Vagina (tissue), 2 donors: ENCODE results near the gene BTN2A1. TPM values are rescaled to one million over a fixed set of nuclear protein-coding genes. Genes with fewer than 3 reads are reported as not detected.
A peak's percentile ranks its signal among the peaks of the same experiment; 100 is the strongest.

Experiments used
- DNase-seq, 2 donors: peaks; one replicate each; pipeline ENCODE4 v3.0.0-alpha.2; 2017; ENCODE audit errors: extremely low spot score in 2 of 2
- H3K27ac ChIP-seq: fragments of 200-600 bp; sonication (generic); one replicate; pipeline ENCODE4 v1.5.1; 2019
- H3K27me3 ChIP-seq: fragments of 200-600 bp; sonication (generic); one replicate; pipeline ENCODE4 v1.5.1; 2019
- H3K36me3 ChIP-seq, 2 donors: fragments of 200-600 bp; sonication (generic); one replicate each; pipeline ENCODE4 v1.5.1; 2017 to 2019
- H3K4me1 ChIP-seq: fragments of 200-600 bp; sonication (generic); one replicate; pipeline ENCODE4 v1.5.1; 2019
- H3K4me3 ChIP-seq, 2 donors: fragments of 200-600 bp; sonication (generic); 1 replicate in 1 of 2; 2 replicates in 1 of 2; pipeline ENCODE4 v1.5.1; 2016 to 2019
- H3K9me3 ChIP-seq: fragments of 200-600 bp; sonication (generic); one replicate; pipeline ENCODE4 v1.5.1; 2019
- CTCF ChIP-seq, 3 experiments: fragments of 450-650 bp in 2 of 3; fragments of 200-600 bp in 1 of 3; sonication (generic) in 1 of 3; IDR thresholded peaks; one replicate each; pipeline ENCODE4 v1.5.1; 2017 to 2019; ENCODE audit warnings: antibody characterized with exemption in 3 of 3, mild to moderate bottlenecking in 2 of 3, moderate library complexity in 2 of 3
- POLR2A ChIP-seq, 2 donors: fragments of 450-650 bp; IDR thresholded peaks; one replicate each; pipeline ENCODE4 v1.6.1; 2017; ENCODE audit warnings: antibody characterized with exemption in 2 of 2, mild to moderate bottlenecking in 2 of 2, moderate library complexity in 2 of 2
- POLR2AphosphoS5 ChIP-seq, 2 donors: sonication (generic); formaldehyde crosslinking; IDR thresholded peaks; one replicate each; pipeline ENCODE4 v1.9.0; 2017; ENCODE audit warnings: antibody characterized with exemption in 2 of 2, mild to moderate bottlenecking in 2 of 2, low read depth in 1 of 2; ENCODE audit not compliant: insufficient read depth in 1 of 2
- intact Hi-C: fragments of 100-400 bp; cut with DNase I; formaldehyde crosslinking; loops from one replicate; pipeline ENCODE4 v1.15.1; 2023
- total RNA-seq: library from RNA; depleted of rRNA; stranded (reverse); fragments of >200 nt; gene quantifications from one replicate; pipeline ENCODE4 v1.2.3, GENCODE V29; 2016

BTN2A1 gene
- 18.4 TPM for total RNA-seq

- peak in 1 of 2 donors; percentile 92 for DNase-seq
- H3K27ac ChIP-seq: peak within 1 kb of the TSS; percentile 96
- TF ChIP-seq POLR2A (IDR thresholded peaks at IDR 0.05) (no peak), POLR2AphosphoS5 (IDR thresholded peaks at IDR 0.05; ENCODE audit: insufficient read depth in 1 of 2, low read depth in 1 of 2) (peak; percentile 65 to 80)
- H3K36me3 ChIP-seq: peaks cover 0 to 34% of the 10 kb centered on the region in 2 donors
- intact Hi-C loops: loop anchor here (5.0 kb wide), 1 partner anchor 96 kb away; no protein-coding TSS in a partner anchor
- H3K27me3 ChIP-seq: no peaks in the 10 kb centered on the region
- H3K4me3 ChIP-seq: peak within 1 kb of the TSS; percentile 72 to 92
- H3K4me1 ChIP-seq: peaks cover 47% of the 10 kb centered on the region
- H3K9me3 ChIP-seq: no peaks in the 10 kb centered on the region
Observed at GRCh38 chr6:26457806-26458688, at the start of gene BTN2A1. BTN2A1 (plus strand) TSS chr6:26457955; CDS start chr6:26458637, 682 bp downstream.

DNA sequence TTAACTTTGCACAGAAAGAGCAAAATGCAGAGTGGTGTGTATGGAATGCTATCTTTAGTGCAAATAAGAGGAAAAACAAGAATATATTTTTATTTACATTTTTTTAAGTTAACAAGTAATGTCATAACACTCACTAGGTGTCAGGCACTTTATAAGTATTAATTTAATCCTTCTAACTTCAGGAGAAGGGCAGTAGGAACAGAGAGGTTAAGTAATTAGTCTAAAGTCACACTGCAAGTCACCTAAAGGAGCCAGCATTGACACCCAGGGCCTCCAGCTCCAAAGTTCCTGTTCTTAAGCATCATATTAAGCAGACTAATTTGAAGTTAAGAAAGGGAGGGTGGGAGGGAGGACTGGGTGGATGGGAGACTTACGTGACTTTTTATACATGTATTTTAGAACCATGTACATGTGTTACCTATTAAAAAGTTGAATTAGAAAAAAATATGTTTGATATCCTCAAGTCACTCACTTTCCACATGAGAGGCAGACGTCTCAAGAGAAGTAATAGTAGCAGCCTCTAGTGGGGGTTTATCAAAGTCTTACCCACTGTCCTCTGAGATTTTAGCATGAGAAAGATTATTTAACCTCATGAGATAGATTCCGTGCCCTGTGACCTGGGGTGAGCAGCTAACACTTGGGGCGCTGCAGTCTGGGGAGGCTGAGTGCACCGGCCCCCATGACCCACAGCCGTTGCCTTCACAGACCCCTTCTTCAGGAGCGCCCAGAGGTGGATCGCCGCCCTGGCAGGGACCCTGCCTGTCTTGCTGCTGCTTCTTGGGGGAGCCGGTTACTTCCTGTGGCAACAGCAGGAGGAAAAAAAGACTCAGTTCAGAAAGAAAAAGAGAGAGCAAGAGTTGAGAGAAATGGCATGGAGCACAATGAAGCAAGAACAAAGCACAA, 48.7 kb upstream of the BTN2A1 start:
- intact Hi-C loops: no loop called here
- no peak for DNase-seq
- H3K36me3 ChIP-seq: peaks cover 0 to 39% of the 10 kb centered on the region in 2 donors

DNA sequence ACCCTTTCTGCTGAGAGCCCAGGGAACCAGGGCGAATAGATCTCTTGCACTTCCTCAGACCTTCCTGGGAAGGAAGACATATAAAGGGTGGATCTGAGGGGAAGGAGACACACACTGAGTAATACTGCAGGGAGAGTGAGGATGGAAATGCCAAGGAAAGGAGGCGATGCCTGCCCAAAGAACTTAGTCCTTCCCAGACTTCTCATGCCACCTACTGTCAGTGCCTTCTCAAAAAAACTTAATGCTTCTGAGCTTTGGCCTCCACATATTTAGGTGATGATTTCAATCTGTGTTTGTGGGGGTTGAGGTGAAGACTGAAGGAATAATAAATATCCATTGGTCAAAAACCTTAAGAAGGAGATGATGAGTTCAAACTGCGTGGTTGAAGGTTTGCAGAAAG, 46.0 kb upstream of the BTN2A1 start:
- no peak for DNase-seq
- Histone ChIP-seq H3K4me3 (no peak overlapping the region), H3K36me3 (peaks cover 0 to 38% of the 10 kb centered on the region in 2 donors), H3K4me1 (peaks cover under 1% of the 10 kb centered on the region), H3K27ac (no peak overlapping the region), H3K9me3 (no peaks in the 10 kb centered on the region), H3K27me3 (no peaks in the 10 kb centered on the region)
- intact Hi-C loops: no loop called here
- no peak for TF ChIP-seq POLR2A (IDR thresholded peaks at IDR 0.05)
- no peak for TF ChIP-seq POLR2AphosphoS5 (IDR thresholded peaks at IDR 0.05; ENCODE audit: insufficient read depth in 1 of 2, low read depth in 1 of 2)
- TF ChIP-seq CTCF (IDR thresholded peaks at IDR 0.05): no peak

More for the DNA sequence above, 48.7 kb upstream of the BTN2A1 start:
- Histone ChIP-seq H3K27ac (no peak overlapping the region), H3K4me1 (peaks cover 13% of the 10 kb centered on the region), H3K27me3 (no peaks in the 10 kb centered on the region), H3K9me3 (no peaks in the 10 kb centered on the region), H3K4me3 (no peak overlapping the region)
- no peak for TF ChIP-seq CTCF (IDR thresholded peaks at IDR 0.05)
- no peak for TF ChIP-seq POLR2A (IDR thresholded peaks at IDR 0.05)
- no peak for TF ChIP-seq POLR2AphosphoS5 (IDR thresholded peaks at IDR 0.05; ENCODE audit: insufficient read depth in 1 of 2, low read depth in 1 of 2)

DNA sequence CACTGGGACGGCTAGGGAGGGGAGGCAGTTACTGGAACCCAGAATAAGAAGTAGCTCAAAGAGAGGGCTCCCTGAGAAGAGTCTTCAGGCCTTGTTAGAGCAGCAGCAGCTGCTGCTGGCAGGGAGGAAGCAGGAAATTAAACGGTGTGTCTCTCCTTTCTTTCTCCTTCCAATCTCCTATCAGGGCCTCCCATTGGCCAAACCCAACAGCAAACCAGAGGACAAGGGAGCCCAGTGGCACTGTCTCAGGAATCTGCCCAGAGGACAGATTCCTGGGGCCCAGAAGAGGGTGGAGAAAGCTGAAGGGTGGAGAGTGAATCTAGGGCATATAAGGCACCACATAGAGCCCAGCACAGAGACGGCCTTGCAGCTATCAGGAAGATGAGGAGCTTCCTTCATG, 45.5 kb upstream of the BTN2A1 start:
- intact Hi-C loops: no loop called here
- H3K4me3 ChIP-seq: no peak overlapping the region

More for the DNA sequence above, 45.5 kb upstream of the BTN2A1 start:
- Histone ChIP-seq H3K36me3 (peaks cover 0 to 33% of the 10 kb centered on the region in 2 donors), H3K9me3 (no peaks in the 10 kb centered on the region), H3K27me3 (no peaks in the 10 kb centered on the region), H3K27ac (no peak overlapping the region), H3K4me1 (no peaks in the 10 kb centered on the region)
- no peak for TF ChIP-seq CTCF (IDR thresholded peaks at IDR 0.05)
- no peak for DNase-seq
